Spinal cord (tissue), 10 donors: ENCODE measurements around the gene LCP2. TPM values are rescaled to one million over a fixed set of nuclear protein-coding genes. Genes with fewer than 3 reads are reported as not detected.

Experiments
- DNase-seq, 6 donors: peaks; one replicate each; pipeline versions ENCODE4 v3.0.0 to v3.0.0-alpha.2; 2013 to 2015; ENCODE audit warnings: low spot score in 6 of 6, low read depth in 4 of 6
- H3K27ac ChIP-seq: one replicate; pipeline ENCODE4 v1.5.1; 2013; ENCODE audit warnings: low read depth, low read length, control low read depth
- H3K27me3 ChIP-seq: one replicate; pipeline ENCODE4 v1.6.1; 2013; ENCODE audit warnings: low read length; ENCODE audit not compliant: control insufficient read depth, insufficient read depth
- H3K36me3 ChIP-seq: one replicate; pipeline ENCODE4 v1.6.1; 2013; ENCODE audit warnings: low read length; ENCODE audit not compliant: control insufficient read depth, insufficient read depth
- H3K4me1 ChIP-seq: one replicate; pipeline ENCODE4 v1.6.1; 2013; ENCODE audit warnings: low read length; ENCODE audit not compliant: control insufficient read depth, insufficient read depth
- H3K4me3 ChIP-seq: one replicate; pipeline ENCODE4 v1.5.1; 2013; ENCODE audit warnings: low read depth, low read length, control low read depth
- H3K9me3 ChIP-seq: one replicate; pipeline ENCODE4 v1.6.1; 2013; ENCODE audit warnings: low read length; ENCODE audit not compliant: control insufficient read depth, insufficient read depth
- whole genome bisulfite sequencing: methylation state at CpG from one replicate; pipeline ENCODE4 v1.1.5; 2013; ENCODE audit warnings: missing lambda C conversion rate; ENCODE audit not compliant: insufficient coverage; 5-methylcytosine and 5-hydroxymethylcytosine counted together
- polyA plus RNA-seq, 2 donors: library from polyadenylated mRNA; unstranded; fragments of 120-200 nt; gene quantifications; one replicate each; pipeline ENCODE4 v1.2.1, GENCODE V29; 2013; ENCODE audit not compliant: insufficient read length in 2 of 2
- total RNA-seq, 2 donors: library from RNA; depleted of rRNA in 1 of 2; stranded (reverse); fragments of 120-200 nt in 1 of 2; fragments of >200 nt in 1 of 2; gene quantifications; one replicate each; pipeline versions ENCODE4 v1.2.3 to v1.2.4, GENCODE V29; 2013 to 2014
- donor health status: healthy.

The LCP2 gene
- total and polyA plus RNA-seq, 4 donors = 6.0 to 10.2 (median 8.0) TPM

- H3K4me3 ChIP-seq = no peak overlapping the region
- H3K27ac ChIP-seq = no peak overlapping the region
- H3K9me3 ChIP-seq = no peaks in the 10 kb centered on the region
- peaks cover 11% of the 10 kb centered on the region for H3K4me1 ChIP-seq
- no peaks in the 10 kb centered on the region for H3K36me3 ChIP-seq
- no peak for DNase-seq
- 83% methylated on average over 8 of the region's 11 CpGs for WGBS
- no peaks in the 10 kb centered on the region for H3K27me3 ChIP-seq
These were observed 4.5 kb upstream of the LCP2 start for GRCh38 chr5:170301981-170302652.

GRCh38 chr5:170301149-170301548 is 3.6 kb upstream of the LCP2 start:
- H3K4me1 ChIP-seq = peaks cover 11% of the 10 kb centered on the region
- no peak overlapping the region for H3K27ac ChIP-seq
- no peaks in the 10 kb centered on the region for H3K36me3 ChIP-seq
- H3K27me3 ChIP-seq = no peaks in the 10 kb centered on the region
- DNase-seq = no peak
- H3K4me3 ChIP-seq = no peak overlapping the region
- H3K9me3 ChIP-seq = no peaks in the 10 kb centered on the region
- WGBS = 81% methylated on average over 4 of the region's 9 CpGs

GRCh38 chr5:170300361-170301013 is 2.9 kb upstream of the LCP2 start:
- Histone ChIP-seq H3K9me3 (no peaks in the 10 kb centered on the region), H3K27me3 (no peaks in the 10 kb centered on the region), H3K36me3 (no peaks in the 10 kb centered on the region), H3K4me1 (peaks cover 11% of the 10 kb centered on the region), H3K27ac (no peak overlapping the region), H3K4me3 (no peak overlapping the region)
- WGBS = 93% methylated on average over 6 of the region's 7 CpGs
- no peak for DNase-seq

GRCh38 chr5:170296935-170297588 is 515 bp downstream of the LCP2 start:
- H3K9me3 ChIP-seq = no peaks in the 10 kb centered on the region
- no peak for DNase-seq
- WGBS = 88% methylated on average over 12 of the region's 12 CpGs
- H3K36me3 ChIP-seq = no peaks in the 10 kb centered on the region
- H3K4me3 ChIP-seq = peak overlapping the region; percentile 20
- peak overlapping the region; percentile 30 for H3K27ac ChIP-seq
- no peaks in the 10 kb centered on the region for H3K4me1 ChIP-seq
- H3K27me3 ChIP-seq = no peaks in the 10 kb centered on the region

- no peak overlapping the region for H3K4me3 ChIP-seq
- no peaks in the 10 kb centered on the region for H3K9me3 ChIP-seq
- no peaks in the 10 kb centered on the region for H3K4me1 ChIP-seq
- H3K36me3 ChIP-seq = no peaks in the 10 kb centered on the region
- no peaks in the 10 kb centered on the region for H3K27me3 ChIP-seq
- no peak overlapping the region for H3K27ac ChIP-seq
- DNase-seq = no peak
- WGBS = 93% methylated on average over 10 of the region's 13 CpGs
These were observed 1.3 kb downstream of the LCP2 start for GRCh38 chr5:170296036-170296934.

GRCh38 chr5:170294556-170294955 is 3.0 kb downstream of the LCP2 start:
- Histone ChIP-seq H3K9me3 (peaks cover 3% of the 10 kb centered on the region), H3K27me3 (no peaks in the 10 kb centered on the region), H3K36me3 (no peaks in the 10 kb centered on the region), H3K4me1 (no peaks in the 10 kb centered on the region), H3K4me3 (no peak overlapping the region), H3K27ac (no peak overlapping the region)
- no peak for DNase-seq

- Histone ChIP-seq H3K36me3 (no peaks in the 10 kb centered on the region), H3K9me3 (peaks cover 3% of the 10 kb centered on the region), H3K4me1 (no peaks in the 10 kb centered on the region), H3K27ac (no peak overlapping the region), H3K4me3 (no peak overlapping the region), H3K27me3 (no peaks in the 10 kb centered on the region)
- 100% methylated on average over 2 of the region's 3 CpGs for WGBS
- DNase-seq = no peak
These were observed 3.5 kb downstream of the LCP2 start for GRCh38 chr5:170294057-170294456.

GRCh38 chr5:170293273-170293672 is 4.3 kb downstream of the LCP2 start:
- Histone ChIP-seq H3K4me1 (no peaks in the 10 kb centered on the region), H3K27ac (no peak overlapping the region), H3K9me3 (peaks cover 3% of the 10 kb centered on the region), H3K4me3 (no peak overlapping the region), H3K27me3 (no peaks in the 10 kb centered on the region), H3K36me3 (no peaks in the 10 kb centered on the region)
- WGBS = 69% methylated on average over 2 of the region's 6 CpGs
- no peak for DNase-seq
